H1 (cell line): Measurements from ENCODE around the gene STARD7. TPM values are rescaled to one million over a fixed set of nuclear protein-coding genes. Genes with fewer than 3 reads are reported as not detected.

Experiments used
- CTCF ChIA-PET: fragments of 300-600 bp; sonication (Branson Sonifier 250); formaldehyde crosslinking; loops from one replicate; lab custom pipeline; 2021; ENCODE audit not compliant: partially characterized antibody; lab: Charles Lee
- POLR2A ChIA-PET: fragments of 300-600 bp; sonication (Branson Sonifier 250); formaldehyde crosslinking; loops from one replicate; lab custom pipeline; 2021; ENCODE audit warnings: inconsistent platforms; ENCODE audit not compliant: partially characterized antibody; lab: Charles Lee
- DNase-seq, 2 experiments: peaks; one replicate each; pipeline versions ENCODE4 v3.0.0 to v3.0.0-alpha.2; 2010 to 2022; ENCODE audit warnings: low spot score in 2 of 2, low read depth in 1 of 2, mixed read lengths in 1 of 2
- FAIRE-seq: peaks from 2 replicates; lab custom pipeline; 2011; peaks lifted over from hg19 to GRCh38; lab: Jason Lieb, UNC
- H2AFZ ChIP-seq: 2 replicates; pipeline ENCODE4 v1.8.1; 2012; ENCODE audit warnings: low read length, inconsistent platforms
- H2AK5ac ChIP-seq: 2 replicates; pipeline ENCODE4 v1.6.1; 2013; ENCODE audit warnings: low read depth, low read length
- H2BK120ac ChIP-seq: replicated peaks from 2 replicates; pipeline ENCODE3; 2013; ENCODE audit warnings: low read depth, low read length, inconsistent platforms
- H2BK12ac ChIP-seq: 2 replicates; pipeline ENCODE4 v1.6.1; 2013; ENCODE audit warnings: low read depth, low read length
- H2BK15ac ChIP-seq: 2 replicates; pipeline ENCODE4 v1.6.1; 2013; ENCODE audit warnings: low read length
- H2BK20ac ChIP-seq: 2 replicates; pipeline ENCODE4 v1.6.1; 2013; ENCODE audit warnings: low read length
- H2BK5ac ChIP-seq: 2 replicates; pipeline ENCODE4 v1.6.1; 2013; ENCODE audit warnings: low read depth, low read length
- H3K14ac ChIP-seq: 2 replicates; pipeline ENCODE4 v1.6.1; 2013; ENCODE audit warnings: inconsistent platforms; ENCODE audit not compliant: insufficient read length
- H3K18ac ChIP-seq: 2 replicates; pipeline ENCODE4 v1.6.1; 2013; ENCODE audit warnings: low read length; ENCODE audit errors: extremely low read depth
- H3K23ac ChIP-seq: 2 replicates; pipeline ENCODE4 v1.6.1; 2013; ENCODE audit warnings: inconsistent platforms; ENCODE audit not compliant: insufficient read length
- H3K23me2 ChIP-seq: 2 replicates; pipeline ENCODE4 v1.6.1; 2013; ENCODE audit warnings: low read depth, low read length
- H3K27ac ChIP-seq: 2 replicates; pipeline ENCODE4 v1.6.1; 2011; ENCODE audit warnings: low read depth, low read length, inconsistent platforms
- H3K27me3 ChIP-seq, 4 experiments: replicated peaks in 1 of 4; 1 replicate in 1 of 4; 2 replicates in 3 of 4; pipeline versions ENCODE4 v1.6.1 to v1.8.1; 2011 to 2013; ENCODE audit warnings: low read length in 3 of 4, mild to moderate bottlenecking in 3 of 4, inconsistent platforms in 2 of 4, mixed read lengths in 2 of 4, moderate library complexity in 1 of 4; ENCODE audit not compliant: control insufficient read depth in 3 of 4, insufficient read depth in 3 of 4; ENCODE audit errors: extremely low read depth in 1 of 4
- H3K36me3 ChIP-seq, 4 experiments: 2 replicates each; pipeline versions ENCODE4 v1.6.1 to v1.8.1; 2011 to 2013; ENCODE audit warnings: mild to moderate bottlenecking in 4 of 4, low read length in 3 of 4, moderate library complexity in 2 of 4, control low read depth in 1 of 4, inconsistent platforms in 1 of 4; ENCODE audit not compliant: insufficient read depth in 4 of 4, control insufficient read depth in 2 of 4
- H3K4ac ChIP-seq: replicated peaks from 2 replicates; pipeline ENCODE3; 2013; ENCODE audit warnings: low read length, low read depth, mixed read lengths, inconsistent platforms; ENCODE audit not compliant: insufficient read length
- H3K4me1 ChIP-seq, 4 experiments: replicated peaks in 1 of 4; 1 replicate in 1 of 4; 2 replicates in 3 of 4; pipeline versions ENCODE4 v1.6.1 to v1.8.1; 2011 to 2013; ENCODE audit warnings: low read length in 3 of 4, inconsistent platforms in 2 of 4, mixed read lengths in 1 of 4; ENCODE audit not compliant: insufficient read depth in 4 of 4, control insufficient read depth in 3 of 4
- H3K4me2 ChIP-seq, 2 experiments: 2 replicates each; pipeline versions ENCODE4 v1.6.1 to v1.8.1; 2011 to 2013; ENCODE audit warnings: low read depth in 2 of 2, low read length in 2 of 2, control low read depth in 1 of 2, inconsistent platforms in 1 of 2, mild to moderate bottlenecking in 1 of 2; ENCODE audit not compliant: insufficient read depth in 1 of 2
- H3K4me3 ChIP-seq, 4 experiments: fragments of 200-600, 300-600 bp in 1 of 4; sonication (generic), shearing (Covaris generic), sonication (Bioruptor Twin) in 1 of 4; 2 replicates each; pipeline versions ENCODE4 v1.5.1 to v1.8.1; 2011 to 2016; ENCODE audit warnings: low read length in 4 of 4, low read depth in 3 of 4, control low read depth in 2 of 4, inconsistent platforms in 2 of 4, mild to moderate bottlenecking in 2 of 4, mixed read lengths in 1 of 4, moderate library complexity in 1 of 4; ENCODE audit not compliant: insufficient read depth in 2 of 4; ENCODE audit errors: extremely low read depth in 1 of 4
- H3K56ac ChIP-seq: replicated peaks from 2 replicates; pipeline ENCODE3; 2013; ENCODE audit warnings: low read depth, mild to moderate bottlenecking, mixed read lengths, low read length, inconsistent platforms; ENCODE audit not compliant: insufficient read length
- H3K79me1 ChIP-seq: 2 replicates; pipeline ENCODE4 v1.6.1; 2013; ENCODE audit warnings: low read depth, low read length, control low read depth
- H3K79me2 ChIP-seq, 2 experiments: 2 replicates each; pipeline versions ENCODE4 v1.6.1 to v1.8.1; 2012 to 2013; ENCODE audit warnings: low read length in 2 of 2, mild to moderate bottlenecking in 2 of 2, inconsistent platforms in 1 of 2; ENCODE audit not compliant: insufficient read depth in 2 of 2, control insufficient read depth in 1 of 2
- H3K9ac ChIP-seq, 4 experiments: replicated peaks in 1 of 4; 1 replicate in 1 of 4; 2 replicates in 3 of 4; pipeline versions ENCODE4 v1.6.1 to v1.8.1; 2011 to 2013; ENCODE audit warnings: low read depth in 3 of 4, low read length in 3 of 4, control low read depth in 2 of 4, mild to moderate bottlenecking in 2 of 4, moderate library complexity in 2 of 4, inconsistent platforms in 1 of 4; ENCODE audit errors: extremely low read depth in 1 of 4
- H3K9me3 ChIP-seq, 2 experiments: 2 replicates each; pipeline versions ENCODE4 v1.6.1 to v1.8.1; 2012 to 2013; ENCODE audit warnings: mild to moderate bottlenecking in 2 of 2, moderate library complexity in 2 of 2, control low read depth in 1 of 2, inconsistent platforms in 1 of 2, low read depth in 1 of 2, low read length in 1 of 2, mixed read lengths in 1 of 2; ENCODE audit not compliant: insufficient read depth in 2 of 2
- H4K20me1 ChIP-seq, 2 experiments: replicated peaks in 1 of 2; 2 replicates each; pipeline versions ENCODE3 to v1.8.1; 2011 to 2013; ENCODE audit warnings: inconsistent platforms in 2 of 2, low read length in 2 of 2, mild to moderate bottlenecking in 1 of 2; ENCODE audit not compliant: insufficient read depth in 2 of 2, control insufficient read depth in 1 of 2
- H4K5ac ChIP-seq: 2 replicates; pipeline ENCODE4 v1.6.1; 2013; ENCODE audit warnings: low read length, low read depth, mixed read lengths, inconsistent platforms; ENCODE audit not compliant: insufficient read length
- H4K8ac ChIP-seq: 2 replicates; pipeline ENCODE4 v1.8.0; 2013; ENCODE audit warnings: mild to moderate bottlenecking, moderate library complexity, low read length, inconsistent platforms; ENCODE audit not compliant: insufficient read depth; ENCODE audit errors: extremely low read depth
- H4K91ac ChIP-seq: replicated peaks from 2 replicates; pipeline ENCODE3; 2013; ENCODE audit warnings: low read length, mixed read lengths, inconsistent platforms; ENCODE audit not compliant: insufficient read length
- BRCA1 ChIP-seq: IDR thresholded peaks from 2 replicates; pipeline ENCODE4 v1.6.1; 2012; ENCODE audit warnings: low read depth, low read length, improper control_type of control experiment
- CBX5 ChIP-seq: fragments of 300-800, 300-1000 bp; sonication (generic); IDR thresholded peaks from 2 replicates; pipeline ENCODE4 v1.7.1; 2016; ENCODE audit warnings: antibody characterized with exemption, low read length, low read depth
- HDAC6 ChIP-seq: IDR thresholded peaks from one replicate; pipeline ENCODE4 v1.7.1; 2012; ENCODE audit warnings: low read depth, mild to moderate bottlenecking, inconsistent platforms, low read length, moderate library complexity
- JUN ChIP-seq: IDR thresholded peaks from 2 replicates; pipeline ENCODE4 v1.6.1; 2011; ENCODE audit warnings: low read depth, mild to moderate bottlenecking, improper control_type of control experiment, low read length
- MAFK ChIP-seq: IDR thresholded peaks from 2 replicates; pipeline ENCODE4 v1.6.1; 2012; ENCODE audit warnings: low read depth, mild to moderate bottlenecking, improper control_type of control experiment, low read length
- POLR2A ChIP-seq, 2 experiments: IDR thresholded peaks; 1 replicate in 1 of 2; 2 replicates in 1 of 2; pipeline ENCODE4 v1.6.1; 2011; ENCODE audit warnings: low read depth in 2 of 2, low read length in 2 of 2, mild to moderate bottlenecking in 2 of 2; ENCODE audit errors: control extremely low read depth in 1 of 2
- POU5F1 ChIP-seq: IDR thresholded peaks from 2 replicates; pipeline ENCODE4 v1.6.1; 2011; ENCODE audit warnings: low read depth, mild to moderate bottlenecking, low read length, moderate library complexity
- TAF7 ChIP-seq: optimal IDR thresholded peaks from 2 replicates; pipeline ENCODE3; 2011; ENCODE audit warnings: low read depth, mild to moderate bottlenecking, inconsistent platforms, low read length, moderate library complexity, borderline replicate concordance
- TEAD4 ChIP-seq: IDR thresholded peaks from 2 replicates; pipeline ENCODE4 v1.6.1; 2012; ENCODE audit warnings: low read depth, low read length, inconsistent platforms, mixed read lengths
- ZNF274 ChIP-seq: IDR thresholded peaks from 2 replicates; pipeline ENCODE4 v1.7.0; 2012; ENCODE audit warnings: low read length, borderline replicate concordance; ENCODE audit errors: extremely low read depth
- WGBS, 2 experiments: shearing (Covaris generic) in 1 of 2; methylation state at CpG; one replicate each; pipeline versions ENCODE4 v1.1.6 to v1.1.7; 2013 to 2015; ENCODE audit warnings: low lambda C conversion rate in 2 of 2, mixed read lengths in 2 of 2, inconsistent platforms in 1 of 2, low coverage in 1 of 2, missing lambda C conversion rate in 1 of 2; ENCODE audit not compliant: insufficient replicate concordance in 2 of 2, insufficient coverage in 1 of 2, insufficient read length in 1 of 2; ENCODE audit errors: extremely low coverage in 1 of 2, missing lambda C conversion rate in 1 of 2; 5-methylcytosine and 5-hydroxymethylcytosine counted together
- polyA plus RNA-seq, 7 experiments: library from polyadenylated mRNA; depleted of rRNA in 3 of 7; stranded (reverse) in 5 of 7; unstranded in 2 of 7; fragments of >200 nt in 5 of 7; fragments of 200-250 nt in 2 of 7; gene quantifications; 1 replicate in 5 of 7; 2 replicates in 1 of 7; 4 replicates in 1 of 7; pipeline versions ENCODE4 v1.2.1 to v1.2.3, GENCODE V29; 2011 to 2013; ENCODE audit warnings: missing spikeins in 2 of 7, mixed read lengths in 2 of 7
- total RNA-seq: library from RNA; stranded (reverse); fragmentation: NEBNext Ultra II Directional; extraction: Animal tissue kit (Norgen Biotek cat#: 25700); gene quantifications from 2 replicates; pipeline ENCODE4 v1.2.1, GENCODE V29; 2021
- TF ChIP-seq, protein P1 (sequence below): IDR thresholded peaks from 2 replicates; pipeline ENCODE4 v1.6.1; 2012; ENCODE audit warnings: inconsistent platforms

Gene STARD7
- total and polyA plus RNA-seq, 2 of the 8 experiments (the other 6 are each of a cell fraction or from before 2014, with no cell fraction given): 89.1 to 200 TPM

DNA sequence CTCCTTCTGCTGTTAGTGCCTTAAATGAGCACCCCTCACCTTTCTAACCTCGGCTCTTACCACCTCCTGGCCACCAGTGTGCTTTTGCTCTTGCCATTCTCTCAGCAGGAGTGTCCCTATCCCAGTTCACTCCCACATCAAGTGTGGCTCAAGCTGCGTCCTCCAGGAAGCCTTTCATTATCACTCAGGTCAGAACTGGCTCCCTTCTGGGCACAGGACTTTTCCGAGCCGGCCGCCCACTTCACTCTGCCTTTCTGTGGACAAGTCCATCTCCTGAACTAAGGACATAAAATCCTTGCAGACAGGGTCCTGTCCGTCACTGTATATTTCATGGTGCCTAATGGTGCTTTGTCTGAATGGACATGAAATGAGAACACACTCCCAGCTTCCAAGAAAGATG is 41.6 kb upstream of the STARD7 start:
- Histone ChIP-seq H3K23ac (no peak overlapping the region), H2AFZ (no peak overlapping the region), H3K27me3 (no peaks in the 10 kb centered on the region), H3K9me3 (no peaks in the 10 kb centered on the region), H3K23me2 (no peaks in the 10 kb centered on the region), H3K18ac (no peak overlapping the region), H3K4me3 (no peak overlapping the region), H2BK20ac (no peak overlapping the region), H2BK120ac (no peak overlapping the region), H3K79me1 (peaks cover 2% of the 10 kb centered on the region; the same call in 1 of the 2 replicates), H2AK5ac (no peak overlapping the region), H3K79me2 (no peaks in the 10 kb centered on the region), H3K56ac (no peak overlapping the region), H2BK5ac (no peak overlapping the region), H4K91ac (no peak overlapping the region), H3K14ac (no peak overlapping the region), H3K4ac (no peak overlapping the region), H4K20me1 (peaks cover 1 to 3% of the 10 kb centered on the region in 2 experiments), H3K9ac (no peak overlapping the region), H3K4me2 (no peak overlapping the region), H4K5ac (no peak overlapping the region), H3K27ac (no peak overlapping the region), H3K36me3 (peaks cover 3 to 11% (median 5%) of the 10 kb centered on the region in 4 experiments; a peak in 5 of 8 replicates), H4K8ac (no peak overlapping the region), H2BK12ac (peak overlapping the region; percentile 33; the same call in 1 of the 2 replicates), H2BK15ac (no peak overlapping the region), H3K4me1 (no peaks in the 10 kb centered on the region)
- 82% methylated on average over 6 of the region's 6 CpGs; no CpG with 5 or more reads in 1 of the 2 experiments for WGBS, 2 experiments
- FAIRE-seq: no peak
- TF ChIP-seq POU5F1: no peak
- no peak for TF ChIP-seq MAFK
- TF ChIP-seq, protein P1, sequence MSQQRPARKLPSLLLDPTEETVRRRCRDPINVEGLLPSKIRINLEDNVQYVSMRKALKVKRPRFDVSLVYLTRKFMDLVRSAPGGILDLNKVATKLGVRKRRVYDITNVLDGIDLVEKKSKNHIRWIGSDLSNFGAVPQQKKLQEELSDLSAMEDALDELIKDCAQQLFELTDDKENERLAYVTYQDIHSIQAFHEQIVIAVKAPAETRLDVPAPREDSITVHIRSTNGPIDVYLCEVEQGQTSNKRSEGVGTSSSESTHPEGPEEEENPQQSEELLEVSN: no peak
- no peak for TF ChIP-seq ZNF274
- no peak for TF ChIP-seq TAF7
- no peak for TF ChIP-seq JUN
- no peak for TF ChIP-seq TEAD4
- no peak for TF ChIP-seq CBX5
- TF ChIP-seq BRCA1: no peak
- no peak for TF ChIP-seq POLR2A (IDR thresholded peaks at IDR 0.05; ENCODE audit: control extremely low read depth in 1 of 2, low read depth in 2 of 2, low read length in 2 of 2)
- no peak for TF ChIP-seq HDAC6
- ChIA-PET POLR2A (interaction anchor here (0.9 to 4.3 kb wide), 6 partner anchors 10 to 257 kb away, joined by 3 to 16 read pairs (median 4); no protein-coding TSS in a partner anchor), CTCF (interaction anchor here (0.6 to 2.6 kb wide), 6 partner anchors 9 to 106 kb away, joined by 3 to 11 read pairs (median 3); no protein-coding TSS in a partner anchor)
- DNase-seq: no peak
